ENCODE measurements around the gene KCNH2. TPM values are rescaled to one million over a fixed set of nuclear protein-coding genes. Genes with fewer than 3 reads are reported as not detected.

KCNH2 gene
- total and polyA plus RNA-seq, 2 of the 8 experiments (the other 6 are each of a cell fraction or from before 2014, with no cell fraction given), result 8.0 to 15.0 TPM

- ChIA-PET POLR2A (ENCODE audit: partially characterized antibody) (no interaction called here), CTCF (ENCODE audit: partially characterized antibody) (interaction anchor here (1.0 to 6.9 kb wide), 7 partner anchors 14 to 69 kb away, joined by 3 to 45 read pairs (median 8); no protein-coding TSS in a partner anchor)
- Histone ChIP-seq H2BK5ac (ENCODE audit: low read depth, low read length) (no peak overlapping the region), H2BK20ac (ENCODE audit: low read length) (no peak overlapping the region), H3K4me2 (ENCODE audit: insufficient read depth in 1 of 2, low read depth in 2 of 2, low read length in 2 of 2) (no peak overlapping the region), H3K4me3 (ENCODE audit: extremely low read depth in 1 of 4, insufficient read depth in 2 of 4, low read depth in 3 of 4, low read length in 4 of 4) (no peak overlapping the region), H4K20me1 (replicated peaks in 1 of 2; ENCODE audit: control insufficient read depth in 1 of 2, insufficient read depth in 2 of 2, low read length in 2 of 2) (peaks cover 0 to 3% of the 10 kb centered on the region in 2 experiments), H2BK120ac (replicated peaks; ENCODE audit: low read depth, low read length) (no peak overlapping the region), H3K9me3 (ENCODE audit: insufficient read depth in 2 of 2, low read depth in 1 of 2, low read length in 1 of 2) (no peaks in the 10 kb centered on the region), H4K5ac (ENCODE audit: insufficient read length, low read depth, low read length) (no peak overlapping the region), H2AK5ac (ENCODE audit: low read depth, low read length) (no peak overlapping the region), H3K4ac (replicated peaks; ENCODE audit: insufficient read length, low read depth, low read length) (no peak overlapping the region), H3K56ac (replicated peaks; ENCODE audit: insufficient read length, low read depth, low read length) (no peak overlapping the region), H2AFZ (ENCODE audit: low read length) (no peak overlapping the region), H3K14ac (ENCODE audit: insufficient read length) (no peak overlapping the region), H3K79me1 (ENCODE audit: low read depth, low read length) (no peaks in the 10 kb centered on the region), H4K91ac (replicated peaks; ENCODE audit: insufficient read length, low read length) (no peak overlapping the region), H3K27me3 (replicated peaks in 1 of 4; ENCODE audit: control insufficient read depth in 3 of 4, extremely low read depth in 1 of 4, insufficient read depth in 3 of 4, low read length in 3 of 4) (peaks cover 0 to 2% (median 0%) of the 10 kb centered on the region in 4 experiments; a peak in 2 of 7 replicates), H2BK12ac (ENCODE audit: low read depth, low read length) (no peak overlapping the region), H3K27ac (ENCODE audit: low read depth, low read length) (no peak overlapping the region), H3K4me1 (replicated peaks in 1 of 4; ENCODE audit: control insufficient read depth in 3 of 4, insufficient read depth in 4 of 4, low read length in 3 of 4) (peaks cover 0 to 8% (median 5%) of the 10 kb centered on the region in 4 experiments; a peak in 5 of 7 replicates), H3K79me2 (ENCODE audit: control insufficient read depth in 1 of 2, insufficient read depth in 2 of 2, low read length in 2 of 2) (no peaks in the 10 kb centered on the region), H3K18ac (ENCODE audit: extremely low read depth, low read length) (no peak overlapping the region), H3K23me2 (ENCODE audit: low read depth, low read length) (no peaks in the 10 kb centered on the region), H3K36me3 (ENCODE audit: control insufficient read depth in 2 of 4, insufficient read depth in 4 of 4, low read length in 3 of 4) (no peaks in the 10 kb centered on the region), H2BK15ac (ENCODE audit: low read length) (no peak overlapping the region), H3K9ac (replicated peaks in 1 of 4; ENCODE audit: extremely low read depth in 1 of 4, low read depth in 3 of 4, low read length in 3 of 4) (no peak overlapping the region), H4K8ac (ENCODE audit: extremely low read depth, insufficient read depth, low read length) (no peak overlapping the region), H3K23ac (ENCODE audit: insufficient read length) (no peak overlapping the region)
- no peak for FAIRE-seq
- DNase-seq (ENCODE audit: low read depth in 1 of 2, low spot score in 2 of 2), result no peak
- WGBS, 2 experiments (ENCODE audit: extremely low coverage in 1 of 2, insufficient coverage in 1 of 2, insufficient read length in 1 of 2, insufficient replicate concordance in 2 of 2, low coverage in 1 of 2, low lambda C conversion rate in 2 of 2, missing lambda C conversion rate in 1 of 2), result 83% methylated on average over 2 of the region's 2 CpGs; no CpG with 5 or more reads in 1 of the 2 experiments
- TF ChIP-seq EP300 (IDR thresholded peaks at IDR 0.05; ENCODE audit: borderline replicate concordance in 1 of 2, low read depth in 2 of 2, low read length in 2 of 2) (no peak), CHD1 (IDR thresholded peaks at IDR 0.05; ENCODE audit: low read depth, low read length) (no peak), KDM5A (IDR thresholded peaks at IDR 0.05; ENCODE audit: low read length) (no peak), NANOG (IDR thresholded peaks at IDR 0.05; ENCODE audit: insufficient read depth, low read depth, low read length, poor library complexity, severe bottlenecking) (no peak)
Observed at GRCh38 chr7:150939052-150939451, 39.1 kb downstream of the KCNH2 start.

Measured in H1 (cell line).